Urinary bladder (tissue), 4 donors: ENCODE data around the gene BOC. TPM values are rescaled to one million over a fixed set of nuclear protein-coding genes. Genes with fewer than 3 reads are reported as not detected.
A peak's percentile ranks its signal among the peaks of the same experiment; 100 is the strongest.

Experiments used
- DNase-seq: peaks from one replicate; pipeline ENCODE4 v3.0.0-alpha.2; 2015; ENCODE audit errors: extremely low spot score
- H3K27ac ChIP-seq: one replicate; pipeline ENCODE4 v1.5.1; 2013; ENCODE audit warnings: low read depth, mild to moderate bottlenecking, moderate library complexity
- H3K36me3 ChIP-seq: one replicate; pipeline ENCODE4 v1.6.1; 2013; ENCODE audit warnings: mild to moderate bottlenecking, moderate library complexity; ENCODE audit not compliant: insufficient read depth
- H3K4me1 ChIP-seq: one replicate; pipeline ENCODE4 v1.6.1; 2013; ENCODE audit warnings: mild to moderate bottlenecking, moderate library complexity; ENCODE audit not compliant: insufficient read depth
- H3K4me3 ChIP-seq: one replicate; pipeline ENCODE4 v1.5.1; 2013; ENCODE audit warnings: low read depth, low read length
- WGBS: extraction: QIAGEN DNeasy Blood & Tissue Kit; methylation state at CpG from one replicate; pipeline ENCODE4 v1.1.7; 2013; 5-methylcytosine and 5-hydroxymethylcytosine counted together
- polyA plus RNA-seq: library from polyadenylated mRNA; stranded (reverse); fragments of 200-250 nt; gene quantifications from one replicate; pipeline ENCODE4 v1.2.3, GENCODE V29; 2013
- total RNA-seq: library from RNA; depleted of rRNA; stranded (reverse); fragments of >200 nt; gene quantifications from one replicate; pipeline ENCODE4 v1.2.3, GENCODE V29; 2014
- donor health status: healthy with polysubstance abuse.
- donor health status: healthy.

BOC gene
- total and polyA plus RNA-seq, 2 donors = 53.0 to 73.3 TPM

DNA sequence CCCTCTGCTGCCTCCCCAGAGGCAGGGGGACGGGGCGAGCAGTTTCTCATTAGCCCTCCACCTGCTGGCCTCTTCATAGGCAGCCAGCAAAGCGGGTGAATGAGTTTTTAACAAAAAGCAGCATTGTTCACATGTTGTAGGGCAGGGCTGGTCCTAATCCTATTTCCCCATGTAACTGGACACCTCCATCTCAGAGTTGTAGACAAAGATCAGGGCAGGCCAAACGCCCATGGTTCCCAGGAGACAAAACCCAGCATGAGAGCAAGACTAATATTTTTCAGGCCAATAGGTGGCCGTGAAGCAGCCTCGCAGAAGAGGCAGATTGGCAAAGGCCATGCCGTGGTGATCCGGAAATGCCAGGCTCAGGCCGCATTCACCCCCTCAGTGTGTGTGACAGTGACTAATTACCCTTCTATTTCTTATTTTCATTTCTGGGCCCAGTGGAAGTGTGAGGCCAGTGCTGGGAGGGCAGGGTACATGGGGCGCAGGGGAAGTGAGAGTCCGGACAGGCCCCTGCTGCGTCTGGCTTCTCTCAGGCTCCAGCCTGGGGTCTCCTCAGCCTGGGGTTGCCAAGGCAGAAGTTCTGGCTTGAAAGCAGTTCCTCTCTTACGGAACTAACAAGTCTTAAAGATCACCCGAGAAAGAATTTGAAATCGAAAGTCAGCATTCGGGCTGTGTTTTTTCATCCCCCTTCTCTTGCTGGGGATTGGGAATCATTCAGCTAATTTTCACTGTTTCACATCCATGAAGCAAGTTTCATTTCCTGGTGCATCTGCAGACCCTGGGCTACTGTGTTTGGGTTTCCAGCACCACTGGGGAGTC, 64.8 kb downstream of the BOC start:
- no peak overlapping the region for H3K27ac ChIP-seq
- no peaks in the 10 kb centered on the region for H3K36me3 ChIP-seq
- no peaks in the 10 kb centered on the region for H3K4me1 ChIP-seq
- WGBS = 41% methylated on average over 16 of the region's 16 CpGs
- no peak for DNase-seq
- H3K4me3 ChIP-seq = no peak overlapping the region

DNA sequence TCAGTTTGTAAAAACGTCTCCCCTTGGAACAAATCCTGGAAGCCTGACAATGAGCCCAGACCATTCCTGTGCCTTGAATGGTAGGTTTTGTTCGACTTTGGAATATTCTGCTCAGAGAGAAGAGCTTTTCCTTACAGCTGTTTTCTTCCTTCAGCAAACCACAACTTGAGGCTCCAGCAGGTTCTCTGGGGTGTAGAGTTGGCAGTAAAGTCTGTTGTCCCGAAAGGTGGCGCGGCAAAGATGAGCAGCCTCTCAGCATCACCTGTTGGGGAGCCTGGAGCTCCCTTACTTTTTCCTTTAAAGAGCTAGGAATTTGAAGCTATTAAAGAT, 65.4 kb downstream of the BOC start:
- Histone ChIP-seq H3K4me3 (no peak overlapping the region), H3K27ac (no peak overlapping the region), H3K36me3 (no peaks in the 10 kb centered on the region), H3K4me1 (no peaks in the 10 kb centered on the region)
- DNase-seq = no peak
- 63% methylated on average over 5 of the region's 5 CpGs for WGBS

DNA sequence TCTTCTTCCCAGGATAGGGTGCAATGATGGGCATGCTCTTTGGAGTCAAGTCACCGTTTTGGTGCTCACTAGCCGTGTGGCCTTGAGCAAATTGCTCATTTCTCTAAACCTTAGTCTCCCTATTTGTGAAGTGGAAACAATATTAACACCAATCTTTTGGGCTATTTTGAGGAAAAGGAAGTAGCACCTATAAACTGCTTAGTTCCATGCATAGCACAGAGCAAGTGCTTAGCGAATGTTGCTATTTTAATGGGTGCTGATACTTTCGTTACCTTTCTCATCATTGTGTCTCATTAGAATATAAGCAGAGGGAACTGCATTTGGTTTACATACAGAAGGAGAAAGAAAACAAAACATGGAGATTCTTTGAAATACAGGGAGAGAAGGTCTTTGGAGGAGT, 66.1 kb downstream of the BOC start:
- H3K4me1 ChIP-seq = no peaks in the 10 kb centered on the region
- no peak for DNase-seq
- H3K4me3 ChIP-seq = no peak overlapping the region
- H3K27ac ChIP-seq = no peak overlapping the region
- no peaks in the 10 kb centered on the region for H3K36me3 ChIP-seq
- 94% methylated on average over 4 of the region's 4 CpGs for WGBS

DNA sequence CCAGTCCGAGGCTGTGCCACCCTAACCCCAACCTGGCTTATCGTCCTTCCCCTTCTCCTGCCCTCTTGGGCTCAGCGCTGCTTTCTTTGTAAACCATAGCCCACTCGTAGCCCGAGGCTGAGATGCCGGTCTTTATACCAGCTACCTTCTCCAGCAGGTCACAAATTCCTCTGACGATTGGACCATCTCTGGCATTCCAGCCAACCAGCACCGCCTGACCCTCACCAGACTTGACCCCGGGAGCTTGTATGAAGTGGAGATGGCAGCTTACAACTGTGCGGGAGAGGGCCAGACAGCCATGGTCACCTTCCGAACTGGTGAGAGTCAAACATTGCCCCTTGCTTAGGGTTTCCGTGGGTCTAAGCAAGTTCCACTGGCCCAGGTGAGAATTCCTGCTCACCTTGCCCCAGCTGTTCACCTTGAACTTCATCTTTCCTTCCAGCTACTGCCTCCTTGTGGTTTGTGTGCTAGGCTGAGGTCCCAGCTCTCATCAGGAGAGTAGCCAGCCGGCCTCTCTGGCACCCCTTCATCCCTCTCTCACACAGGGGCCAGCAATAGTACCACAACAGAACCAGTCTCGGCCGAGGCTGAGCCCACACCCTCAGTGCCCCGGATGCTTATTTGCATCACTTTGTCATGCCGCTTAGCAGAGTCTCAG, 66.7 kb downstream of the BOC start:
- H3K4me1 ChIP-seq = no peaks in the 10 kb centered on the region
- WGBS = 91% methylated on average over 17 of the region's 17 CpGs
- H3K36me3 ChIP-seq = no peaks in the 10 kb centered on the region
- DNase-seq = no peak
- H3K4me3 ChIP-seq = no peak overlapping the region
- no peak overlapping the region for H3K27ac ChIP-seq

GRCh38 chr3:113278599-113278955, 67.2 kb downstream of the BOC start:
- 92% methylated on average over 11 of the region's 11 CpGs for WGBS
- no peak overlapping the region for H3K27ac ChIP-seq
- H3K4me3 ChIP-seq = no peak overlapping the region
- H3K36me3 ChIP-seq = no peaks in the 10 kb centered on the region
- no peaks in the 10 kb centered on the region for H3K4me1 ChIP-seq
- no peak for DNase-seq

DNA sequence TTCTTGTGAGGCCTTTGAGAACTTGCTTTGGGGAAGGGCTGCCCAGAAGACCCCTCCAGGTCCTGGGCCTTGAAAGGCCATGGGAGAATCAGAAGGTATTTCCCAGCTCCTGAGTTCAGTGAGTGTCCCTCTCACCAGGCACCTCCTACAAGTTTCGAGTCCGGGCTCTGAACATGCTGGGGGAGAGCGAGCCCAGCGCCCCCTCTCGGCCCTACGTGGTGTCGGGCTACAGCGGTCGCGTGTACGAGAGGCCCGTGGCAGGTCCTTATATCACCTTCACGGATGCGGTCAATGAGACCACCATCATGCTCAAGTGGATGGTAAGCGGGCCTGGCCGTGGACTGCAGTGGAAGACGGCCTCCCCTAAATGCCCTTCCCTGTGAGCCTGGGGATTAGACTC, 68.3 kb downstream of the BOC start:
- no peak overlapping the region for H3K27ac ChIP-seq
- no peak overlapping the region for H3K4me3 ChIP-seq
- 96% methylated on average over 17 of the region's 17 CpGs for WGBS
- peaks cover 3% of the 10 kb centered on the region for H3K36me3 ChIP-seq
- H3K4me1 ChIP-seq = no peaks in the 10 kb centered on the region
- DNase-seq = no peak

- 95% methylated on average over 12 of the region's 12 CpGs for WGBS
- no peak for DNase-seq
- Histone ChIP-seq H3K4me1 (no peaks in the 10 kb centered on the region), H3K27ac (no peak overlapping the region), H3K36me3 (peaks cover 3% of the 10 kb centered on the region), H3K4me3 (no peak overlapping the region)
These were observed 71.9 kb downstream of the BOC start for GRCh38 chr3:113283306-113283705.

DNA sequence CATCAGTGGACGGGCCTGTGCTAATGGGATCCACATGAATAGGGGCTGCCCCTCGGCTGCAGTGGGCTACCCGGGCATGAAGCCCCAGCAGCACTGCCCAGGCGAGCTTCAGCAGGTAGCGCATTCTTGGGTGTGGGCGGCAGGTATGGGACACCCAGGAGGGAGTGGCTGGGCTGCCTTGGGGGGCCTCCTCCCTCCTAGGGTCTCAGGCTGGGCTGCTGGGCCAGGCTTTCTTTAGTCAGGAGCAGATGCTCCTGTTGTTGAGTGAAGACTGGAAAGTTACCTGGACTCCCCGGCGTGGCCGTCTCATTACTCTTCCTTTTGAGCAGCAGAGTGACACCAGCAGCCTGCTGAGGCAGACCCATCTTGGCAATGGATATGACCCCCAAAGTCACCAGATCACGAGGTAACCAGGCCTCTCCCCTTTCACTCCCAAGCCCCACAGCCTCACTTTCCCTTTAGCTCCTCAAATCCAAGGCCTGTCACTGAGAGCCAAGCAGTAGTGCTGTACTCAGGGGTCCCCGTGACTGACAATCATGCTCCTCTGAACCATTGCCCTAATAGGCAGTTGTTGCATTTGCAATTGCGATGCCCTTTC, 73.2 kb downstream of the BOC start:
- Histone ChIP-seq H3K36me3 (peaks cover 3% of the 10 kb centered on the region), H3K4me3 (no peak overlapping the region), H3K4me1 (no peaks in the 10 kb centered on the region), H3K27ac (no peak overlapping the region)
- no peak for DNase-seq
- 89% methylated on average over 12 of the region's 12 CpGs for WGBS

DNA sequence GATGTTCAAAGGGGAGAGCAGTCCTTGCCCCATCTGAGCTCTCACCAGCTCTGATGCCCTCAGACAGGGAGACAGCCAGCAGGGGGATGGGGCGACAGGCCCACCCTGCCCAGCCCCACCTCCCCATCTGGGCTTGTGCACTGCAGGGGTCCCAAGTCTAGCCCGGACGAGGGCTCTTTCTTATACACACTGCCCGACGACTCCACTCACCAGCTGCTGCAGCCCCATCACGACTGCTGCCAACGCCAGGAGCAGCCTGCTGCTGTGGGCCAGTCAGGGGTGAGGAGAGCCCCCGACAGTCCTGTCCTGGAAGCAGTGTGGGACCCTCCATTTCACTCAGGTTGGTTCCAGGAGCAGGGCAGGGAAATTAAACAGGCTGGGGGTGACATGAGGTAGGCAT, 73.9 kb downstream of the BOC start:
- Histone ChIP-seq H3K4me3 (no peak overlapping the region), H3K36me3 (peaks cover 3% of the 10 kb centered on the region)
- WGBS = 82% methylated on average over 8 of the region's 8 CpGs

DNA sequence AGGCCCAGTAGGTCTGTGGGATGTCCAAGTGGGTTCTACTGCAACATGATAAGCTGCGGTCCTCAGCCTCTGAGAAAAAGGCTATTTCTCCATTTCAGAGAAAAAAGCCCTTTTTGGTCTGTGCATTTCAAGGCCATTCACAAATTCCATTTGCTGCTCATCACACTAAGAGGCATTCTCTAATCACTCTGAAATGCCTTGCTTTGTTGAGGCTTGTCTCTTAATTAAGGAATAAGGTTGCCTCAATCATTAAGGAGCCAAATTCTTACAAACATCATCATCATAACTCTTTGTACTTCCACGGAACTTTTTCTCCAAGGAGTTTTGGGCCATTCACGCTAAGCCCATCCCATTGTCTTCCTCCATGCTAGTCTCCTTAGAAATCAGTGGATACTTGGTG, 74.4 kb downstream of the BOC start:
- no peak for DNase-seq
- 89% methylated on average over 3 of the region's 3 CpGs for WGBS
- no peak overlapping the region for H3K4me3 ChIP-seq
- H3K36me3 ChIP-seq = peaks cover 3% of the 10 kb centered on the region
- no peak overlapping the region for H3K27ac ChIP-seq
- no peaks in the 10 kb centered on the region for H3K4me1 ChIP-seq

More for the DNA sequence above, 73.9 kb downstream of the BOC start:
- no peaks in the 10 kb centered on the region for H3K4me1 ChIP-seq
- no peak for DNase-seq
- no peak overlapping the region for H3K27ac ChIP-seq

DNA sequence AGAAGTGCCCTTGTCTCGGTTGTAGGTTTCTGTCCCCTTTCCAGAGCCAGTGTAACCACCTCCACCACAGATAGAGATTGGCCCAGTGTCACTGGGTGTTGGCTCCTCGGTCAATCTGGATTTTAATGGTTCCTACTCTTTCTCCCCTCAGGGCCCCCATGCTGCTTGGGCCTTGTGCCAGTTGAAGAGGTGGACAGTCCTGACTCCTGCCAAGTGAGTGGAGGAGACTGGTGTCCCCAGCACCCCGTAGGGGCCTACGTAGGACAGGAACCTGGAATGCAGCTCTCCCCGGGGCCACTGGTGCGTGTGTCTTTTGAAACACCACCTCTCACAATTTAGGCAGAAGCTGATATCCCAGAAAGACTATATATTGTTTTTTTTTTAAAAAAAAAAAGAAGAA, 75.2 kb downstream of the BOC start:
- no peak overlapping the region for H3K27ac ChIP-seq
- H3K4me1 ChIP-seq = no peaks in the 10 kb centered on the region
- 79% methylated on average over 6 of the region's 6 CpGs for WGBS
- peaks cover 3% of the 10 kb centered on the region for H3K36me3 ChIP-seq
- no peak for DNase-seq
- H3K4me3 ChIP-seq = no peak overlapping the region

GRCh38 chr3:113287111-113287802, 75.9 kb downstream of the BOC start:
- Histone ChIP-seq H3K36me3 (peaks cover 3% of the 10 kb centered on the region), H3K4me1 (no peaks in the 10 kb centered on the region), H3K27ac (no peak overlapping the region), H3K4me3 (no peak overlapping the region)
- WGBS = 51% methylated on average over 10 of the region's 10 CpGs
- DNase-seq = no peak

GRCh38 chr3:113287803-113288648, 76.7 kb downstream of the BOC start:
- Histone ChIP-seq H3K4me1 (no peaks in the 10 kb centered on the region), H3K36me3 (peaks cover 3% of the 10 kb centered on the region), H3K4me3 (no peak overlapping the region), H3K27ac (no peak overlapping the region)
- peak; percentile 50 for DNase-seq
- WGBS = 55% methylated on average over 5 of the region's 5 CpGs
